ENCODE results near the gene HOXC4.

The HOXC4 gene

GRCh38 chr12:54053751-54054741 is at the start of gene HOXC4:
Gene HOXC4 (plus strand): TSS chr12:54053835. CDS start chr12:54053923, 88 bp downstream.
- DNase-seq: no peak

- DNase-seq: no peak
Measured at GRCh38 chr12:54004063-54004840, 49.4 kb upstream of the HOXC4 start.

- DNase-seq: no peak
Measured at GRCh38 chr12:54004841-54005530, 48.6 kb upstream of the HOXC4 start.

- no peak for DNase-seq
Measured at GRCh38 chr12:54005531-54005852, 48.1 kb upstream of the HOXC4 start.

GRCh38 chr12:54005853-54006558 is 47.6 kb upstream of the HOXC4 start:
- peak; percentile 77 to 81 (median 79) for DNase-seq

- no peak for DNase-seq
Measured at GRCh38 chr12:54006559-54007220, 46.9 kb upstream of the HOXC4 start.

- DNase-seq: no peak
Measured at GRCh38 chr12:54007538-54008259, 45.9 kb upstream of the HOXC4 start.

GRCh38 chr12:54008260-54008552 is 45.4 kb upstream of the HOXC4 start:
- no peak for DNase-seq

GRCh38 chr12:54009171-54010052 is 44.2 kb upstream of the HOXC4 start:
- peak in 1 of 4 experiments; percentile 23 for DNase-seq

- DNase-seq: no peak
Measured at GRCh38 chr12:54010053-54010971, 43.3 kb upstream of the HOXC4 start.

- no peak for DNase-seq
Measured at GRCh38 chr12:54010972-54011664, 42.5 kb upstream of the HOXC4 start.

GRCh38 chr12:54011665-54012532 is 41.7 kb upstream of the HOXC4 start:
- DNase-seq: no peak

GRCh38 chr12:54012631-54013409 is 40.8 kb upstream of the HOXC4 start:
- DNase-seq: no peak

GRCh38 chr12:54014377-54015017 is 39.1 kb upstream of the HOXC4 start:
- DNase-seq: no peak

- no peak for DNase-seq
Measured at GRCh38 chr12:54015018-54015931, 38.4 kb upstream of the HOXC4 start.
